Ovary (tissue), 9 donors: Measurements from ENCODE around the gene CSTPP1. TPM values are rescaled to one million over a fixed set of nuclear protein-coding genes. Genes with fewer than 3 reads are reported as not detected.

Experiments used
- DNase-seq, 5 donors: peaks; one replicate each; pipeline ENCODE4 v3.0.0-alpha.2; 2019 to 2020
- H3K27ac ChIP-seq, 2 donors: fragments of 200-600 bp; one replicate each; pipeline versions ENCODE4 v1.5.1 to v1.8.0; 2019 to 2022
- H3K27me3 ChIP-seq: fragments of 200-600 bp; one replicate; pipeline ENCODE4 v1.8.0; 2022
- H3K36me3 ChIP-seq: fragments of 200-600 bp; sonication (generic); one replicate; pipeline ENCODE4 v1.5.1; 2019
- H3K4me1 ChIP-seq: one replicate; pipeline ENCODE4 v1.8.1; 2013; ENCODE audit warnings: mild to moderate bottlenecking, moderate library complexity; ENCODE audit not compliant: insufficient read depth
- H3K4me3 ChIP-seq: fragments of 200-600 bp; sonication (generic); one replicate; pipeline ENCODE4 v1.5.1; 2017
- H3K9me3 ChIP-seq, 2 donors: fragments of 200-600 bp in 1 of 2; sonication (generic) in 1 of 2; one replicate each; pipeline versions ENCODE4 v1.5.1 to v1.8.1; 2013 to 2019; ENCODE audit warnings: mild to moderate bottlenecking in 1 of 2, moderate library complexity in 1 of 2
- CTCF ChIP-seq, 3 donors: fragments of 450-650 bp in 2 of 3; fragments of 200-600 bp in 1 of 3; IDR thresholded peaks; one replicate each; pipeline versions ENCODE4 v1.5.1 to v1.8.0; 2016 to 2022; ENCODE audit warnings: antibody characterized with exemption in 3 of 3, mild to moderate bottlenecking in 1 of 3
- EP300 ChIP-seq: sonication (generic); formaldehyde crosslinking; IDR thresholded peaks from one replicate; pipeline ENCODE4 v1.6.1; 2017; ENCODE audit warnings: antibody characterized with exemption
- POLR2A ChIP-seq: fragments of 450-650 bp; IDR thresholded peaks from one replicate; pipeline ENCODE4 v1.6.1; 2017; ENCODE audit warnings: antibody characterized with exemption, mild to moderate bottlenecking, moderate library complexity
- WGBS, 3 donors: extraction: QIAGEN DNeasy Blood & Tissue Kit in 1 of 3; methylation state at CpG; one replicate each; pipeline versions ENCODE4 v1.1.5 to v1.1.7; 2013 to 2017; 5-methylcytosine and 5-hydroxymethylcytosine counted together
- intact Hi-C, 4 donors: fragments of 100-400 bp; cut with DNase I; formaldehyde crosslinking; loops; one replicate each; pipeline versions ENCODE4 v1.11.0 to v1.15.1; 2022 to 2023
- polyA plus RNA-seq, 2 donors: library from polyadenylated mRNA; stranded (reverse); fragments of 200-250 nt in 1 of 2; fragments of 350-450 nt in 1 of 2; fragmentation: Illumina TruSeq in 1 of 2; extraction: RNeasy Lipid Tissue Mini Kit (QIAGEN cat#74804) in 1 of 2; gene quantifications; one replicate each; pipeline ENCODE4 v1.2.3, GENCODE V29; 2013 to 2014
- total RNA-seq, 7 donors: library from RNA; depleted of rRNA in 2 of 7; stranded (reverse); fragments of >200 nt in 2 of 7; fragmentation: NEBNext Ultra II Directional in 3 of 7; extraction: Animal tissue kit (Norgen Biotek cat#: 25700) in 3 of 7; gene quantifications; one replicate each; pipeline versions ENCODE4 v1.1.0 to v1.2.4, GENCODE V29; 2016 to 2023
- donor health status: DM: no; HTN: no; CAD: no; lungs with moderate emphysema.
- donor health status: DM: no; HTN: no; CAD: no.
- donor health status: Bipolar disorder and iron deficiency.
- donor health status: DM: yes; HTN: yes; CAD: no.
- donor health status: DM: no; HTN: no; CAD: no.
- donor health status: DM: yes; HTN: yes; CAD: no.

Gene CSTPP1
- total and polyA plus RNA-seq, 9 donors = 20.3 to 42.6 (median 25.6) TPM

GRCh38 chr11:47157805-47158204 is 221.2 kb downstream of the CSTPP1 start:
- Histone ChIP-seq H3K27ac (no peak overlapping the region), H3K4me1 (peaks cover 6% of the 10 kb centered on the region), H3K4me3 (no peak overlapping the region), H3K36me3 (no peaks in the 10 kb centered on the region), H3K27me3 (no peaks in the 10 kb centered on the region), H3K9me3 (no peaks in the 10 kb centered on the region)
- DNase-seq = no peak
- no peak for TF ChIP-seq POLR2A
- TF ChIP-seq CTCF (IDR thresholded peaks at IDR 0.05) = no peak
- TF ChIP-seq EP300 = no peak
- intact Hi-C loops = loop anchor here in 1 of 4 donors (5.0 kb wide), 1 partner anchor 271 kb away; no protein-coding TSS in a partner anchor
- 81 to 85% (median 84%) methylated on average over 8 of the region's 8 CpGs for WGBS, 3 donors

GRCh38 chr11:47158242-47158641 is 221.7 kb downstream of the CSTPP1 start:
- WGBS, 3 donors = 77 to 83% (median 82%) methylated on average over 5 of the region's 5 CpGs
- intact Hi-C loops = loop anchor here in 1 of 4 donors (5.0 kb wide), 1 partner anchor 271 kb away; no protein-coding TSS in a partner anchor
- peaks cover 3% of the 10 kb centered on the region for H3K4me1 ChIP-seq

GRCh38 chr11:47160753-47161133 is 224.2 kb downstream of the CSTPP1 start:
- intact Hi-C loops = loop anchor here in 2 of 4 donors (2.0 to 10.0 kb wide), 2 partner anchors 194 to 272 kb away; partner anchors contain the start of gene MYBPC3 (in 1 of the 2)
- no peak overlapping the region for H3K4me3 ChIP-seq
- 82 to 91% (median 87%) methylated on average over 5 of the region's 5 CpGs for WGBS, 3 donors
- TF ChIP-seq CTCF (IDR thresholded peaks at IDR 0.05) = no peak
- no peak for TF ChIP-seq EP300
- no peak for TF ChIP-seq POLR2A
- H3K9me3 ChIP-seq = no peaks in the 10 kb centered on the region
- DNase-seq = no peak
- no peaks in the 10 kb centered on the region for H3K36me3 ChIP-seq
- no peaks in the 10 kb centered on the region for H3K27me3 ChIP-seq
- no peak overlapping the region for H3K27ac ChIP-seq
- H3K4me1 ChIP-seq = peaks cover 3% of the 10 kb centered on the region

More at GRCh38 chr11:47158242-47158641, 221.7 kb downstream of the CSTPP1 start:
- no peak overlapping the region for H3K4me3 ChIP-seq
- DNase-seq = no peak
- H3K27me3 ChIP-seq = no peaks in the 10 kb centered on the region
- no peaks in the 10 kb centered on the region for H3K36me3 ChIP-seq
- H3K9me3 ChIP-seq = no peaks in the 10 kb centered on the region
- TF ChIP-seq CTCF (IDR thresholded peaks at IDR 0.05) = no peak
- no peak for TF ChIP-seq POLR2A
- no peak for TF ChIP-seq EP300
- H3K27ac ChIP-seq = no peak overlapping the region

- Histone ChIP-seq H3K4me3 (no peak overlapping the region), H3K36me3 (no peaks in the 10 kb centered on the region), H3K4me1 (peaks cover 3% of the 10 kb centered on the region), H3K27ac (peak overlapping the region; percentile 16 to 34), H3K27me3 (no peaks in the 10 kb centered on the region), H3K9me3 (no peaks in the 10 kb centered on the region)
- intact Hi-C loops = loop anchor here in 2 of 4 donors (2.0 to 10.0 kb wide), 2 partner anchors 194 to 272 kb away; partner anchors contain the start of gene MYBPC3 (in 1 of the 2)
- no peak for TF ChIP-seq EP300
- TF ChIP-seq CTCF (IDR thresholded peaks at IDR 0.05) = peak; percentile 26 to 52 (median 38)
- 37 to 42% (median 38%) methylated on average over 14 of the region's 14 CpGs for WGBS, 3 donors
- peak; percentile 58 to 74 (median 64) for DNase-seq
These were observed 224.7 kb downstream of the CSTPP1 start for GRCh38 chr11:47161134-47161854.
